HEK293T (cell line): ENCODE data around the gene TOPAZ1.

Source experiments
- BHLHE40 ChIP-seq: fragments of 450-650 bp; IDR thresholded peaks from 2 replicates; pipeline ENCODE4 v1.6.1; 2016; ENCODE audit warnings: mild to moderate bottlenecking, moderate library complexity, borderline replicate concordance
- ELF4 ChIP-seq: fragments of 450-650 bp; IDR thresholded peaks from 2 replicates; pipeline ENCODE4 v1.6.1; 2017; ENCODE audit warnings: antibody characterized with exemption
- FOXA1 ChIP-seq: fragments of 450-650 bp; IDR thresholded peaks from 2 replicates; pipeline ENCODE4 v1.6.1; 2016; ENCODE audit warnings: mild to moderate bottlenecking
- FOXK2 ChIP-seq: fragments of 450-650 bp; IDR thresholded peaks from 2 replicates; pipeline ENCODE4 v1.6.1; 2016; ENCODE audit warnings: mild to moderate bottlenecking
- L3MBTL2 ChIP-seq: fragments of 450-650 bp; conservative IDR thresholded peaks from 2 replicates; pipeline ENCODE4 v1.6.1; 2016; ENCODE audit warnings: mild to moderate bottlenecking
- SP1 ChIP-seq: fragments of 450-650 bp; IDR thresholded peaks from 2 replicates; pipeline ENCODE4 v1.6.1; 2017

DNA sequence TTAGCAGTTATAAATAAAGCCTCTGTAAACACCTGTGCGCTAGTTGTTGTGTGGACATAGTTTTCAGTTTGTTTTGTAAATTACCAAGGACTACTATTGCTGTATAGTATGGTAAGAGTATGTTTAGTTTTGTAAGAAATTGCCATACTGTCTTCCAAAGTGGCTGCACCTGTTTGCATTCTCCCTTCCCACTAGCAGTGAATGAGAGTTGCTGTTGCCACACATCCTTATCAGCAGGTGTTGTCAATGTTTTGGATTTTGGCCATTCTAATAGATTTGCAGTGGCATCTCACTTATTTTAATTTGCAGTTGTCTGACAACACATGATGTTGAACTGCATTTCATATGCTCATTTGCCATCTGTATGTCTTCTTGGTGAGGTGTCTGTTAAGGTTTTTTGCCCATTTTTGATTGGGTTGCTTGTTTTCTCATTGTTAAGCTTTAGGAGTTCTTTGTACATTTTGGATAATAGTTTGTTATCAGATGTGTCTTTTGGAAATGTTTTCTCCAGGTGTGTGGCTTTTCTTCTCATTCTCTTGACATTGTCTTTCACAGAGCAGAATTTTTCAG lies 111.8 kb downstream of the TOPAZ1 start:
- no peak for TF ChIP-seq SP1
- no peak for TF ChIP-seq FOXK2
- TF ChIP-seq ELF4, result no peak
- TF ChIP-seq FOXA1, result no peak
- no peak for TF ChIP-seq BHLHE40
- no peak for TF ChIP-seq L3MBTL2
